ENCODE results near the gene TRAPPC14.

DNA sequence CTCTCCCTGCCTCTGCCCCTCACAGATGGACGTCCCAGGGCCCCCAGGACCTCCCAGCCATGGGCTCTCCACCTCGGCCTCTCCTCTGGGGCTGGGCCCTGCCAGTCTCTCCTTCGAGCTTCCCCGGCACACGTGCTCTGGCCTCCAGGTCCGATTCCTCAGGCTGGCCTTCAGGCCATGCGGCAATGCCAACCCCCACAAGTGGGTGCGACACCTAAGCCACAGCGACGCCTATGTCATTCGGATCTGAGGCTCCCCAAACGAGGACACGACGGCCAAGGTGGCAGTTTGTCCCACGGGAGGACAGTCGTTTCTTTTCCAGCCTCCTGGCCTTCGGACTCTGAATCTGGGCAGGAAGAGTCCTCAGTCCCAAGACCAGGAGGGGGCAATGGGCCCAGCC is 51.9 kb downstream of the TRAPPC14 start:
- TF ChIP-seq POLR2A (IDR thresholded peaks at IDR 0.05): no peak
- no peak for TF ChIP-seq CTCF (IDR thresholded peaks at IDR 0.05)

Measured in suprapubic skin (tissue), 3 donors.